ENCODE data around the gene GLIS1.
A peak's percentile ranks its signal among the peaks of the same experiment; 100 is the strongest.

Gene GLIS1

DNA sequence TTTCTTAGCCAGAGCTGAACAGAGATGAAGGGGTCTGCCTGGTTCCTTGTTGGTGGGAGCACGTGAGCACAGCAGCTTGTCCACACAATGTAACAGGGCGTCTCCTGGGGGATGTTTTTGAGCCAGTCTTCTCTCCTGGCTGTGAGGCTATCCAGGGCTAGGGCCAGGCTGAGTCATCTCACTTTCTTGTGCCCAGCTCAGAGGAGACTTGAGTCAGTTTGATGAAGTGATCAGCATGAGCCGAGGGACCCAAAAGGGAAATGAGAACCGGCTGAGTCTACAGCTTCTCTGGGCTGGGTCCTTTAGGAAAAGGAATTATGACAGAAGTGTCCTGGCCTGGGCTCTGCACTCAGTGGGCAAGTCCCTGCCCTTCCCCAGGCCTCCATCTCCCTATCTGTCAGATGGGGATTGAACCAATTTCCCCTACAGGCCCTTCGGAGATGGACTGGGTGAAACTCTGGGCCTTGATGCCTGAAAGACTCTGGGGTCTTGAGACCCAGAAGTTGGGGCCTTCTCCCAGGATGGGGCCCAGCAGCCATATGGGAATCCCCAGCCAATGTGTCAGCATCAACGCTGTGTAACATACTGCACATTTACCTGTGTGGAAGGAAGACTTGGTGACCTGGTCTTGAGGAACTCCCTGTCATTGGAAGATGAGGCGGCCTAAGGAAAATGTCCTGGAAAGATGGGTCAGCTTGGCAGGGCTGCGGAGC, 243.2 kb downstream of the GLIS1 start:
- no peak for DNase-seq (ENCODE audit: low read depth in 3 of 3)

DNA sequence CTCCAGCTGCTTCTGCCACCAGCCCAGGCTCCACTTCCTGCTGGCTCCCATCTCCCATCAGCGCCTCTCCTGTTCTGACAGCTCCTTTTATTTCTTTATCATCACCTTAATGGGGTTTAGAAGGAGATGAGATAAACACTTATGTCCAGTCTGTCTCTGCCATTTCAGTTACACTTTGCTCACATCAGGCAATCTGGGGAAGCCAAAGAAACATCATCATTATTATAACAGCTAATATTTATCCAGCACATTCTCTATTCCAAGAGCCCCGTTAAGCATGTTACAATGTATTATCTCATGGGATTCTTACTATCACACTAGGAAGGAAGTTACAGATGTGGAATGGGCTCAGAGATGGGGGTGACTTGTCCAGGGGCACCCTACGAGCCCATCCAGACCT, 248.6 kb downstream of the GLIS1 start:
- no peak for DNase-seq (ENCODE audit: low read depth in 3 of 3)

DNA sequence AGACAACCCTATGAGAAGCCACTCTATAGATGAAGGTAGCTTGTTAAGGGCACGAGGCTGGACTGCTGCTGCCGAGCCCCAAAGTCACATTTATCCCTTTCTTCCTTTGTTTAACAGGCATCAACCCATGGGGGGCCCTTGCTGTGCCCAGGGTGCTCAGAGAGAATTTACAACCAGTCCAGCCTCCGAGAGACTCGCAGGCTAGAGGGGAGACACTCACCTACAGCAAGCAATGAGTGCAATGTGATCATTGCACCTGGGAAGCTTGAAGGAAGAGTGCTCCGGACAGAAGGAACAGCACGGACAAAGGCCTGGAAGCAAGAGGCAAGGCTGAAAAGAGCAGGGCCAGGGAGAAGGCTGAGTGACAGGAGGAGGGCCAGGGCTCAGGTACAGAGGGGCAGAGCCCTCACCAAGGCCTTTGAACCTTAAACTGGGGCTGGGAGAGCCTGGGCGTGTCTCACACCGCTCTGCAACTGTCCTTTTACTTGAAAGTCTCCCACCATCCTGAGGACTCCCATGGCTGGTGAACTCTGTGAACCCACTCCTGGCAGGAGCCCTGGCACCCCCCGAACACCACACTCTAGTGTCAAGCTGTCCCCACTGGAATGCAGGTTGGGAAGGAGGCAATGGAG, 252.5 kb downstream of the GLIS1 start:
- DNase-seq (ENCODE audit: low read depth in 3 of 3), result no peak

DNA sequence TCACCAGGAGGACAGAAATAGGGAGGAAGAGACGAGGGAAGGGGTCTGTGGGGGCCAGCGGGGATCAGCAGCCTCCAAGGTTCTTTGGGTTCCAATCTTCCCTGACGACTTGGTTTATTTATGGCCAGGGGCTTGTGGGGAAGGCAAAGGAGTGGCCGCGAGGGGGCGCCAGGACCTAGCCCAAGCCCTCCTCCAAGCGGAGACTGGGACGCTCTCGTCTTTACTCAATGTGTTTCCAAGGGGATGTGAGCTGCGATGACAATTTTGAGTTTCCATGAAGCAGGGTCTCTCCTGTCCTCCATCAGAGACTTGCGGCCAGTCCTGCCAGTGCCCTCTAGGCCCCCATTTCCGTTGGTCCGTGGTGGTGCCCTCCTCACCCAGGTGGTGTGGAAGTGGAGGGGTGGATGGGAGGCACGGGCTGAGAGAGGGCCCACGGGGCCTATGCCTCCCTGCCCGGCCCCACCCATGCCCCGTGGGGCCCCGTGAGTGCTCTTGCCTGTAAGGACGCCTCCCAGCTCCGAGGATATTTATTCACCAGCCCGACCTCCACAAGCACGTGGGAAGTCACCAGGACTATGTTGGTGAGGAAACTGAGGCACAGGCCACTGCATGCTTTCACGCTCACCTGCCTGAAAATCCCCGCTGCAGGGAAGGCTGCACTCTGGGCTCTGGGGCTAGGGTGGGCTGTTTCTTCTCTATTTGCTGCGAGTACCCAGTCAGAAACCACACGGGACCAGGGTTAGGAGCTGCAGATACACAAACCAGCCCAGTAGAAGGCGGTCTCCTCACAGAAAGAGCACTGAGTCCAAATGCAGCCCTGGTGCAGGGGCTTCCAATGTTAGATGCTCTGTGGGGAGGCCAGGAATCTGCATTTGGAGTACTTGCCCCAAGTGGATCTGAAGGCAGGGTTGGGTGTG, 253.2 kb downstream of the GLIS1 start:
- peak; percentile 20 to 71 (median 29) for DNase-seq (ENCODE audit: low read depth in 3 of 3)

DNA sequence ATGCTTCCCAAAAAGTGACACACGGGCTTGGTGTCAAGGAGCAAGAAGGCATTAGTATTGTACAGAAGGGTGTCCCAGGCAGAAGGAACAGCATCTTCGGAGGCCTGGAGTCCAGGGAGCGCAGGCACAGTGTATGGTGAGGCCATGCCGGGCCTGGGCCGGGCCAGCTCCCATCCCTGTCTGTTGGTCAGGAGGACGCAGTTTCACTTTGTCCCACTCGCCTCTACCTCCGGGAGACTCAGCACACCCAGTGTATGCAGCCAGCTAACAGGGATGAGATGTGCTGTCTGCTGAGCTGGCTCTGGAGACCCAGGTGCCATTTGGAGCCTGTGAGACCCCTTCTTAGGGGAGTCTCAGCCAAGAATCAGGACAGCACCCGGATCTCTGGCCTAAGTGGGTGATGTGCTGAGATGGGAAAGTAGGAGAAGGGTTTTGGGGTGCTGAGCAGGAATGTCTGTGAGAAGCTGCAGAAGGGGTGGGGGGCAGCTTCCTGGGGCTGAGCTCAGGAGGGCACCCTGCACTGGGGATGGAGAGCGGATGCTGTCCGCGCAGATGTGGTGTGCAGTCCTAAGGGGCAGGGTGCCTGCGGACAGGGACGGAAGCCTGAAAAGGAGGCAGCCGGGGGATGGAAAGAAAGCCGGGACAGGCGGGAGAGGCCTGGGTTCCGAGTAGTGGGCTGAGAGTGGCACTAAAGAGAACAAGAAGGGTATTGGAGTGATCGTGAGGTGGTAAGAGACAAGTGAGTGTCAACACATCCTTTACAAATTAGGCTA, 254.1 kb downstream of the GLIS1 start:
- DNase-seq (ENCODE audit: low read depth in 3 of 3), result no peak

DNA sequence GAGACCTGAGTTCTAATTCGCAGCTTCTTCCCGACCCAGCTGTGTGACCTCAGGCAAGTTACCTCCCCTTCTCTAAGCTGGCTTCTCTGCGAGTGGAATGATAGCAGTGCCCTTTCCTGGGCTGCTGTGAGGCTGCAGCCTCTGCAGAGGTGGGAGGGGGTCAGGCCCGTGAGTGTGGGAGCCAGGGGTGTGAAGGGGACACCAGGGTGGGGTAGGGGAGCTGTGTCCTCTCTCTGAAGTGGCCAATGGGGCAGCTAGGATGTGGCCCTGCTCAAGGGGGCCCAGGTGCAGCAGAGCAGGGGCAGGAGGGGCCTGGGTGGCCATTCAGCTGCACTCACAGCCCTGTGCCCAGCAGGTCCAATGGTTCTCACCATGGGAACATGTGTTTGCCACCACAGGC, 255.3 kb downstream of the GLIS1 start:
- DNase-seq (ENCODE audit: low read depth in 3 of 3), result no peak

DNA sequence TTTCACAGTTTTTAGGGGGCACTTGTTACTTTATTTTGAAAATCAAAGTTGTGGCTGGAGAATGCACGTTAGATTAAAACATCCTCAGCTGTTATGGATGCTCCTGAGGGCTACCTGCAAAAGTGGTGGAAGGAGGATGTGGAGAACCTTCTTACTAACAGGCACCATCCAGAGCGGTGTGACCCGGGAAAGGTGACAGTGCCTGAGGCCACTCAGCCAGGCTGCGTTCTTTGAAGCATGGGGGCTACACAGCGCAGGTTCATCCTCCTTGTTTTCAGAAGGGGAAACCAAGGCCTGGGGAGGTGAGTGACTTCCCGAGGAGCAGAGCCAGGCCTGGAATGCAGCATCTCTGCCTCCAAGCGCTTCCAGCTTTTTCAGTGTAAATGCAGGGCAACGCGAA, 255.8 kb downstream of the GLIS1 start:
- DNase-seq (ENCODE audit: low read depth in 3 of 3), result no peak

DNA sequence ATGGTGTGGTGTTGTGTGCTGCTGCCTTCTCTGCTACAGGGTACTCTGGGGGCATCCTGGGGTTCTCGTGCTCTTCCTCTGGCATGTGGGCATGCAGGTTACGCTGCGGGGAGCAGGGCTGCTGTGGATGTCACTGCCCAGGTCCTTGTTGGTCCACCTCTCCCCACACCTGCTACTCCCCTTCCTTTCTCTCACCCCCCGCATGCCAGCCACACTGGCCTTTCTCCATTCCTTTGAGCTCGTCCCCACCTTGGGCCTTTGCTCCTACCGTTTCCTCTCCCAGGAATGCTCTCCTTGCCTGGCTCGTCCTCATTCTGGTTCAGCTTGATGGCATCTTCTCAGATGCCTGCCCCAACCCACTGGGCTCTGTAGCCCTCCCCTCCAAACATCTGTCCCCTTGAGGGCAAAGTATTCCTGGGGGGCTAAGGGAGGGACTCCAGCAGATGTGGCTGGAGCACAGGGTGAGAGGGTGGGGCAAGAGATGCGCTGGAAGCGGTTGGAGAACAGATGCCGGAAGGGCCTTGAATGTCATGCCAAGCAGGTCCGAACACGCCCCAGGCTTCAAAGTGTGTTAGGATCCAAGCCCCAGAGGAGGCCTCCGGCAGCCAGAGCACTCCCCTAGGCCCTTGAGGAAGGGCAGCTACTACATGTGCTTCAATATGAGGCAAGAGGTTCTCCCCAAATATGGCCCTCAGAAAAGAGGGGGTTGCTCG, 256.4 kb downstream of the GLIS1 start:
- DNase-seq (ENCODE audit: low read depth in 3 of 3), result no peak

DNA sequence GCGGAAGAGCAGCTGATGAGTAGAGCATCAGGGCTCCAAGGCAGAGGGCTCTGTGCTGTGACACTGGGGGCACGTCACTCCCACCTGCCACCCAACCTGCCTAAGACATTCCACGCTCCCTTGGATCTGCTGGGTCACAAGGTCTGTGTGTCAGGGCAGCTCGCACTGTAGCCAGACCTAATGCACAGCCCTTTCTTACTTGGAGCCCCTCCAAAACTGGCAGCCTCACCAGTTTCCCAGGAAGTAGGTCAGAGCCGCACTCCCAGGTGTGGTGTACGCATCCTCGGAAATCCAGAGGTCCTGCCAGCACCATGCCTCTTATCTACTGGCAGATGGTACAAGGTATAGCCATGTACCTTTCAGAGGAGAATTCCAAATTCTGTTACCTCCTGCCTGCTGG, 257.5 kb downstream of the GLIS1 start:
- DNase-seq (ENCODE audit: low read depth in 3 of 3), result no peak

DNA sequence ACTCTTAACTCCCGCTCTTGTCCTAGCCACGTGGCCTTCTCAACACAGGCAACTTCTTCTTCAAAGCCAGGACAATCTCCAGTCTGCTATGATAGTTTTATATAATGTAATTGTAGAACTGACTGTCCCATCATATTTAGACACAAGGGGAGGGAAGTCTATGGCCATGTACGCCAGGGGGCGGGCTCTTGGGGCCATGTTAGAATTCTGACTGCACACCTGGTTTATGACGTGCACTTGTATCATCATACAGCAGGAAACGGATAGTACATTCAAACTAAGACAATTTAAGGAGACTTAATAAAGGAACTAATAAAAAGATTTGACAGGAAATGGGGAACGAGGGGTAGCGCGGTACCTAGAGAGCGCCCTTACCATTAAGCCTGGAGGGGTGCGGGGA, 258.3 kb downstream of the GLIS1 start:
- DNase-seq (ENCODE audit: low read depth in 3 of 3), result no peak

DNA sequence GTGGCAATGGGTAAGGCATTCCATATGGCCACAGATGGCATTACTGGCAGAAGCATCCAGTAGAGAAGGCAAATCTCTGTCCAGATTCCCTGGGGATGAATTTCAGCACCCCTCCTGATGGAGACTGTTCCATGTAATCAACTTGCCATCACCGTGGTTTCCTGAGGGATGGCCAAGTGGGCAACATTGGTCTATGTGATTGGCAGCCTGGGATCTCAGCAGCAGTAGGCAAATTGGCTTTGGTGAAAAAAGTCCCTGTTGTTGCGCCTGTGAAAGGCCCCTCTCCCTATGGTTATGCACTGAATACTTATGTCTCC, 260.5 kb downstream of the GLIS1 start:
- no peak for DNase-seq (ENCODE audit: low read depth in 3 of 3)

DNA sequence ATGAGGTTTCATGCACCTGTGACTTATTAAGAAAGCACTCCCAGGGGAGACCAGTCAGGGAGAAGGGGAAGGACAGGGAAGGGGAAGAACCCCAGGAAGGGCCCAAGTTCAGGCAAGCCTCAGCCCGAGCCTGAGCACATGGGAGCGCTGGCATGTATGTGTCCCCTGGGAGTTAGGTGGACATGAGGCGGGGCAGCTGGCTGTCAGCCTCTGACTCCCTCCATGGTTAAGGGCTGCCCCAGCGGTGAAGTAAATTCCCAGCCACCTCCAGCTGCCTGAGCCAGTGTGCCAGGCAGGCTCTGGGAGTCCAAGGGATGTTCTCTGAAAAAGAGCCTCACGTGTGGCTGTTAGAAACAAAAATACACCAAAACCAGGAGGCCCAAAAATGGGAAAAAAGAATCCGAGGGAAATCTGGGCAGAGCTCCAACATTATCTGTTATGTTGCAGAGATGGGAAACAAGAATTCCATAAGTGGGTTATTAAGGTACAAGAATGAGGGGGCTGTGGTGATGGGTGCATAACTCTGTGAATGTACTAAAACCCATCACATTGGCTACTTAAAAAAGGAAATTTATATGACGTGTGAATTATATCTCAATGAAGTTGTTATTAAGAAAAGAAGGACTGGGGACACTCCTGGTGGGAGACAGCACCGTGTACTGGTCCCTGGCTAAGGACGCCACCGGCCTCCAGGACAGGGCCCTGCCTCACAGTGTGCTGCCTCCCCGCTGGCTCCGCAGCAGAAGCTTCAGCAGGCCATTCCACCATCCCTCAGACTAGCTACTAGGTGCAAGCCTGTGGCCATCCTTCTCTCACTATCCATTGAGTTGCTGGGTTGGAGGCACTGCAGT, 261.1 kb downstream of the GLIS1 start:
- no peak for DNase-seq (ENCODE audit: low read depth in 3 of 3)

DNA sequence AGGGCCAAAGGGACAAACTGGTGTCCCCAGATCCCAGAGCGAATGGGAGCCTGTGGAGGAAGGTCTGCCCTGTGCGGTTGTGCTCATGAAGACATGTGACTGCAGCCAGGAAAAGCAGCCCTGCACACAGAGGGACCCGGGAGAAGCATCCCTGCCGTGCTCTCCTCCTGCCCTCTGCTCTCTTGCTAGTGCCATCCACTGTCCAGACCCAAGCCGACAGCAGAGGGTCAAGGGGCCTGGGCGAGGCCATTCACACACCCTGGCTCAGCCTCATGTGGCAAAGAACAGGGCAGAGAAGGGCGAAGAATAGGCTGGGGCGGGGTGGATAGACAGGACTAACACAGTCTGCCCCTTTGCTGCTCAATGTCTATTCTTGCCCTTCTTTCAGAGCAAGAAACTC, 262.4 kb downstream of the GLIS1 start:
- DNase-seq (ENCODE audit: low read depth in 3 of 3), result no peak

DNA sequence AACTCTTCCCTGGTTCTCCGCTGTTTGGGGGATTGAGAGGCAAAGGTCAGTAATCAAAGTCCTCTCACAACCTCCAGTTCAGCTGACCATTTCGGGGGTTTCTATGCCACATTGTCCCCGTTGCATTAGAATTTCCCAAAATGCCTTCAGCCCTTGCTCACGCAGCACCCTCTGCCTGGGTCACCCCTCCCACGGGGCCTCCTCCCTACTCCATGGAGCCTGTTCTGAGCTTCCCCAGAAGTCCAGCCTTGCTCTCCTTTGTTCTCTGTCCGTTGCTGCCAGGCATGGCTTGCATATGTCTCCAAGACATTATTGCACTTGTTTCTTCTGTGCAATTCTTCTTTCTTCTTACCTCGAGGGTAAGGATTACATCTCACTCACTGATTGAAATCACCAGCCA, 263.3 kb downstream of the GLIS1 start:
- no peak for DNase-seq (ENCODE audit: low read depth in 3 of 3)

DNA sequence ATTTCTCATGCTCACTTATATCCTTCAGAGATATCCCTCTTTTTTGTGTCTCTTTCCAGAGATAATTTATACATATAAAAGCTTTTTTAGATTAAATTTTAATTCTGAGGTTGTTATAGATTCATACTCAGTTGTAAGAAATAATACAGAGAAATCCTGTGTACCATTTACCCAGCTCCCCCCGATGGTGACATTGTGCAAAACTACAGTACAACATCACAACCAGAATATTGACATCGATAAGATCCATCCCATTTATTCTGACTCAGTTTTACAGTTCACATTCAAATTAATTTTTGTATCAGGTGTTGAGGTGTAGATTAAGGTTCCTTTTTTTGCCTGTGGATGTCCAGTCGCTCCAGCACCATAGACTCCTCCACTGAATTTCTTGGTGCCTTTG, 265.5 kb downstream of the GLIS1 start:
- DNase-seq (ENCODE audit: low read depth in 3 of 3), result no peak

DNA sequence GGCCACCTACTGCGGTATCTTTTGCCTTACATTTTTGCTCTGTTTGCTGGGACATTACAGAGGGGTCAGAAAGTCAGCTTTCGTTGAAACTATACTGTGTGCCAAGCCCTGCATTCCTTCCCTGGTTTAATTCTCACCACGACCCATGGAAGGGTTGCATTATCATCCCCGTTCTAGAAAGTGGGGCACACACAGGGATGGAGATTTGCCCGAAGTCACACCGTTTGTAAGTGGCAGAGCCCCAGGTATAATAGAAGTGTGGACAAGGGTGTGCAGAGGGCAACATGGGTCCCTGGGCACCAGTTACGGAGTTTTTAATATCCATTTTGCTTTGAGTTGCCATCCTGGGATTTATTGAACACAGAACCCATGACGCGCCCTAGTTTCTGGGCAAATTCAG, 268.0 kb downstream of the GLIS1 start:
- no peak for DNase-seq (ENCODE audit: low read depth in 3 of 3)

DNA sequence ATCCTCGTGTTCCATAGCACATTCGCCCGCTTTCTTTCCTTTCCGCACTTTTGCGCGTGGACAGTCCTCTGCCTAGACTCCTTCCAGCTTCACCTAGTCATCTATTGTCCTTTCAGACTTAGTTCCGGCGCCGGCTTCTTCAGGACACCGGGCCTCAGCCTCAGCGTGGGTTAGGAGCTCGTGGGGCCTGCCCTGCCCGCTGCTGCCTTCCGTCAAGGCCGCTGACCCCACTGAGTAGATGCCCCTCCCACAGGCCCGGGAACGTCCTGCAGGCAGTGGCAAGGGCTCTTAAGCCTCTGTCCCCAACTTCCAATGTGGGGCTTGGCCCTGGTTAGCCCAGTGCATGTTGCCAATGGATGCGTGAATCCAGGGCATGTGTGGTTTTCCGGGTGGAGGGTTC, 268.4 kb downstream of the GLIS1 start:
- DNase-seq (ENCODE audit: low read depth in 3 of 3), result no peak

DNA sequence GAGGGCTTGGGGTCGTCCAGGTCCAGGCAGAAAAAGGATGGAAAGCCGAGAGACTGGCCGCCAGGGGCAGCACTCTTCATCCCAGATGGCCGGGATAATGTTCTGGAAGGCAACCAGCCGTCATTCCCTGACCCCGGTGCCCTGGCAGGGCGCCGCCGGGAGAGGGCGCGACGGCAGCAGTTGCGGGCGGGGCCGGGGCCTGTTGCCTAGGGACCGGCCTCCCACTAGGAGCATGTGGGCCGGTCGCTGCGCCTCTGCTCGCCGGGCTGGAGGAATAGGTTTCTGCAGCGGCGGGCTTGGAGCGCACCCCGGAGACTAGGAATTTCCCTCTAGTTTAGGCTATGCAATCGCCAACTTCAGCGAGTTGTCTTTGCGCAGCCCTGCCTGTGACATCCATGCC, 268.8 kb downstream of the GLIS1 start:
- no peak for DNase-seq (ENCODE audit: low read depth in 3 of 3)

DNA sequence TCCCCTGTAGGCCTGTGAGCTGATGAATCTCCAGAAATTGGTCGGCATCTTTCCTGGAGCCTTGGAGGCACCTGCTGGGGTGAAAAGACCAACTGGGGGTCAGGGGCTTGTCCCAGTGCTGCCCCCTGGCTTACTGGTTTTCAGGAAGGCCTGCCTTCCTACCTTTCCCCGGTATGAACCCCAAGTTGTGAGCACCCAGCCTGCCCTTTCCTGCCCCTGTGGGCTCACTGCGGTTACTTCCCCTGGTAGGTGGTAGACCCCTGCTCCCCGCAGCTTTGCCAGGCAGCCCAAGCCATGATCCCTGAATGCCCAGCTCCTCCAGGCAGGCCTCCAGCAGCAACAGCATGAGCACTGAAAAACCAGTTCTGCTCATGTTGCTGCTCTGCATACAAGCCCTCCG, 269.6 kb downstream of the GLIS1 start:
- no peak for DNase-seq (ENCODE audit: low read depth in 3 of 3)

DNA sequence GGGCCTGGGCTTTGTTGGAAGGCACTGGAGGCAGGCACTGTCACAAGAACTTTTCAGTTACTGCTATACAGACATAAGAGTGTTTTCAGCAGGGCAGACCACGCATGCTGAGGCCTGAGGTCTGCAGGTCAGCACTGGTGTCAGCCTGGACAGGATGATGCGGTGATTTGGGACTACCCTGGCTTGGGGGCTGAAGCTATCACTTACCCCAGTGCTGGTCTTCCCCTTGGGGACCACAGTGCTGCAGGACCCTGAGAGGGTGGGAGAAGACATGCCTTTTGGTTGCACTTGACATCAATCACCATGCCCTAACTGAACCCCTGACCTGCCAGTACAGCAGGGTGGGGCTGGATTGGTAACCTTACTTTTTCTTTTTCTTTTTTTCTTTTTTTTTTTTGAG, 270.6 kb downstream of the GLIS1 start:
- DNase-seq (ENCODE audit: low read depth in 3 of 3), result no peak

DNA sequence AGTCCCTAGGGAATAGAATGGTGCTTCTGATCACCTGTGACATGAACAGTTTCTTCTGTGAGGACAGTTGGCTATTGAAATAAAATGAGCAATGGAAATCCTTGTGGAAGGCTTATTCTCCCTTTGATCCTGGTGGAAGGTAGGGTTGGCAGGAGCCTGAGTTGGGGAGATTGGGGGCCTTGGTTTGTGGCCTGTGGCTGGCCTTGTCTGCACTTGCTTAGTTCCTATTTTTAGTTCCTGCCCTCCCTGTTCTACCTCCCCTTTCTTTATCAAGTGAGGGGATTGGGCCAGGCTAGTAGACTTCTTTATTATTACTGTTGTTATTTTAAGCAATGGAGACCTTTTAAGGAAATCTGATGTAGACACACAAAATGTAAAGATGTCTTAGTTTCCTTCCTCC, 271.6 kb downstream of the GLIS1 start:
- DNase-seq (ENCODE audit: low read depth in 3 of 3), result no peak

Data from stimulated activated CD4-positive, alpha-beta T cell treated with anti-CD3 and anti-CD28 coated beads, TNF-alpha, amount 100 ng/mL, for 24 hours (primary cell).